Hepatocyte (in vitro differentiated cells): Measurements from ENCODE around the gene ODF2. TPM values are rescaled to one million over a fixed set of nuclear protein-coding genes. Genes with fewer than 3 reads are reported as not detected.
A peak's percentile ranks its signal among the peaks of the same experiment; 100 is the strongest.
"Not testable (repeated sequence)": the region's sequence is repeated elsewhere in the genome, so short reads cannot be mapped to it uniquely, and the experiment has no call there.

ENCODE experiments used
- DNase-seq: peaks from one replicate; pipeline ENCODE4 v3.0.0-alpha.2; 2016; ENCODE audit warnings: low spot score
- H2AFZ ChIP-seq: fragments of 200-600 bp; sonication (generic); 2 replicates; pipeline ENCODE4 v1.6.0; 2016; ENCODE audit warnings: antibody characterized with exemption, mild to moderate bottlenecking
- H3K27ac ChIP-seq: fragments of 200-600 bp; sonication (generic); 2 replicates; pipeline ENCODE4 v1.5.1; 2016; ENCODE audit warnings: mild to moderate bottlenecking
- H3K27me3 ChIP-seq: fragments of 200-600 bp; sonication (generic); 2 replicates; pipeline ENCODE4 v1.6.1; 2016
- H3K36me3 ChIP-seq: fragments of 200-600 bp; sonication (generic); replicated peaks from 2 replicates; pipeline ENCODE4 v1.5.1; 2016; ENCODE audit warnings: low read depth; ENCODE audit not compliant: insufficient read depth
- H3K4me1 ChIP-seq: fragments of 200-600 bp; sonication (generic); 2 replicates; pipeline ENCODE4 v1.5.1; 2016; ENCODE audit warnings: mild to moderate bottlenecking, moderate library complexity; ENCODE audit not compliant: insufficient read depth
- H3K4me2 ChIP-seq: fragments of 200-600 bp; sonication (generic); 2 replicates; pipeline ENCODE4 v1.6.0; 2016
- H3K4me3 ChIP-seq: fragments of 200-600 bp; sonication (generic); 2 replicates; pipeline ENCODE4 v1.5.1; 2016; ENCODE audit warnings: mild to moderate bottlenecking
- H3K79me2 ChIP-seq: fragments of 200-600 bp; sonication (generic); 2 replicates; pipeline ENCODE4 v1.6.0; 2017; ENCODE audit warnings: mild to moderate bottlenecking
- H3K9me2 ChIP-seq: fragments of 200-600 bp; sonication (generic); replicated peaks from 2 replicates; pipeline ENCODE4 v1.6.0; 2017; ENCODE audit warnings: mild to moderate bottlenecking; ENCODE audit not compliant: insufficient read depth
- H3K9me3 ChIP-seq: fragments of 200-600 bp; sonication (generic); 2 replicates; pipeline ENCODE4 v1.5.1; 2016; ENCODE audit warnings: low read depth, mild to moderate bottlenecking
- H4K20me1 ChIP-seq: fragments of 200-600 bp; sonication (generic); 2 replicates; pipeline ENCODE4 v1.6.0; 2016; ENCODE audit warnings: mild to moderate bottlenecking; ENCODE audit not compliant: insufficient read depth, poor library complexity, severe bottlenecking
- CTCF ChIP-seq: fragments of 200-600 bp; sonication (generic); IDR thresholded peaks from 2 replicates; pipeline ENCODE4 v1.5.1; 2016; ENCODE audit warnings: antibody characterized with exemption, mild to moderate bottlenecking; ENCODE audit not compliant: poor library complexity
- EZH2 ChIP-seq: fragments of 200-600 bp; sonication (generic); IDR thresholded peaks from 2 replicates; pipeline ENCODE4 v1.6.1; 2016; ENCODE audit warnings: antibody characterized with exemption, mild to moderate bottlenecking, borderline replicate concordance
- EZH2phosphoT487 ChIP-seq: fragments of 200-600 bp; sonication (generic); IDR thresholded peaks from one replicate; pipeline ENCODE4 v1.6.1; 2018; ENCODE audit warnings: antibody characterized with exemption, mild to moderate bottlenecking, low read depth, moderate library complexity; ENCODE audit not compliant: unreplicated experiment, severe bottlenecking
- WGBS: methylation state at CpG from one replicate; pipeline ENCODE4 v1.1.6; 2016; ENCODE audit warnings: low lambda C conversion rate; ENCODE audit errors: missing lambda C conversion rate; 5-methylcytosine and 5-hydroxymethylcytosine counted together
- polyA plus RNA-seq: library from polyadenylated mRNA; unstranded; fragments of >200 nt; fragmentation: Nextera tagmentation; extraction: Ambion mirVana; gene quantifications from 2 replicates; pipeline ENCODE4 v1.2.1, GENCODE V29; 2016
- total RNA-seq: library from RNA; depleted of rRNA; stranded (reverse); fragments of >200 nt; gene quantifications from 2 replicates; pipeline ENCODE4 v1.2.3, GENCODE V29; 2014

ODF2 gene
- total and polyA plus RNA-seq, 2 experiments from 2014 or later = 18.4 to 20.5 TPM

GRCh38 chr9:128504485-128505413 is 48.9 kb downstream of the ODF2 start, which contains the start of gene GLE1:
Gene GLE1, plus strand, starts transcription at chr9:128504719. Its CDS starts 87 bp downstream, at chr9:128504806.
- Histone ChIP-seq H3K27ac (peak within 1 kb of the TSS; percentile 68), H3K79me2 (peaks cover 25% of the 10 kb centered on the region), H3K9me2 (no peaks in the 10 kb centered on the region), H3K27me3 (no peaks in the 10 kb centered on the region), H3K4me2 (peak within 1 kb of the TSS; percentile 91), H4K20me1 (peaks cover 14% of the 10 kb centered on the region), H2AFZ (peak within 1 kb of the TSS; percentile 82), H3K4me3 (peak within 1 kb of the TSS; percentile 78), H3K4me1 (peaks cover 17% of the 10 kb centered on the region), H3K9me3 (no peaks in the 10 kb centered on the region), H3K36me3 (no peaks in the 10 kb centered on the region)
- peak; percentile 98 for DNase-seq
- WGBS = under 1% methylated on average over 61 of the region's 64 CpGs
- no peak for TF ChIP-seq CTCF
- TF ChIP-seq EZH2phosphoT487 = no peak
- TF ChIP-seq EZH2 = no peak

GRCh38 chr9:128505414-128505765 is 49.6 kb downstream of the ODF2 start:
- peak overlapping the region; percentile 82 for H2AFZ ChIP-seq
- peaks cover 14% of the 10 kb centered on the region for H4K20me1 ChIP-seq
- peak overlapping the region; percentile 78 for H3K4me3 ChIP-seq
- peaks cover 17% of the 10 kb centered on the region for H3K4me1 ChIP-seq
- no peak for DNase-seq
- peak overlapping the region; percentile 91 for H3K4me2 ChIP-seq
- H3K27ac ChIP-seq = peak overlapping the region; percentile 68
- WGBS = 30% methylated on average over 6 of the region's 6 CpGs
- TF ChIP-seq CTCF = no peak
- no peak for TF ChIP-seq EZH2
- TF ChIP-seq EZH2phosphoT487 = no peak
- H3K9me2 ChIP-seq = no peaks in the 10 kb centered on the region
- no peaks in the 10 kb centered on the region for H3K36me3 ChIP-seq
- H3K27me3 ChIP-seq = no peaks in the 10 kb centered on the region
- H3K9me3 ChIP-seq = no peaks in the 10 kb centered on the region
- peaks cover 25% of the 10 kb centered on the region for H3K79me2 ChIP-seq

DNA sequence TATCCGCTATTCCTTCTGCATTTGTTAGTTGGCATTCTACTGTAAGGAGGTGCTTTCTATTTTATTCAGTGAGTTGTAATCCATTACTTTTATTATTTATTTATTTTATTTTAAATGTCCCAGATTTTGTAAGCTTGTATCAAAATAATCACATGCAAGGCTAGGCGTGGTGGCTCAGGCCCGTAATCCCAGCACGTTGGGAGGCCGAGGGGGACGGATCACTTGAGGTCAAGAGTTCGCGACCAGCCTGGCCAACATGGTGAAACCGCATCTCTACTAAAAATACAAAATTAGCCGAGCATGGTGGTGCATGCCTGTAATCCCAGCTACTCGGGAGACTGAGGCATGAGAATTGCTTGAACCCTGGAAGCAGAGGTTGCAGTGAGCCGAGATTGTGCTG is 50.1 kb downstream of the ODF2 start:
- peak overlapping the region; percentile 78 for H3K4me3 ChIP-seq
- H3K27me3 ChIP-seq, H3K36me3 ChIP-seq, H3K9me2 ChIP-seq, H3K9me3 ChIP-seq, DNase-seq, H2AFZ ChIP-seq: not testable (repeated sequence)
- peaks cover 14% of the 10 kb centered on the region for H4K20me1 ChIP-seq
- H3K27ac ChIP-seq = peak overlapping the region; percentile 68
- peak overlapping the region; percentile 91 for H3K4me2 ChIP-seq
- H3K79me2 ChIP-seq = peaks cover 28% of the 10 kb centered on the region
- peaks cover 17% of the 10 kb centered on the region for H3K4me1 ChIP-seq
- WGBS = 90% methylated on average over 12 of the region's 12 CpGs

DNA sequence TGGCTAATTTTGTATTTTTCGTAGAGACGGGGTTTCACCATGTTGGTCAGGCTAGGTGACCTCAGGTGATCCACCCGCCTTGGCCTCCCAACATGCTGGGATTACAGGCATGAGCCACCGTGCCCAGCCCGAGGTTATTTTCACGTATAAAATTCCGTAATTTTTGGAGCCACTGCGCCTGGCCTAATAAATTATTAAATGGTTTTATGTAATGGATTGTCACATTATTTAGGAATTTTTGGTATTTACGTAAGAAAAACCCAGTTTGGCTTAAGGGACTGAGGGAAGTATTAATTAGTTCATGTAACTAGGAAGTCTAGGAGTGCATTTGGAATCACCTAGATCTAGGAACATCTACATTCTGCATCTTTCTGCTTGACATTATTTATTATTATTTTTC is 57.0 kb downstream of the ODF2 start:
- Histone ChIP-seq H3K4me1 (no peaks in the 10 kb centered on the region), H3K4me3 (no peak overlapping the region), H3K9me3 (no peaks in the 10 kb centered on the region), H3K4me2 (no peak overlapping the region), H3K9me2 (no peaks in the 10 kb centered on the region), H4K20me1 (no peaks in the 10 kb centered on the region), H3K27ac (no peak overlapping the region), H2AFZ (no peak overlapping the region), H3K27me3 (no peaks in the 10 kb centered on the region), H3K79me2 (peaks cover 5% of the 10 kb centered on the region), H3K36me3 (no peaks in the 10 kb centered on the region)
- whole genome bisulfite sequencing = 98% methylated on average over 9 of the region's 9 CpGs
- DNase-seq = no peak
- TF ChIP-seq EZH2phosphoT487 (no peak), EZH2 (no peak), CTCF (no peak)
